GM23338 (cell line): ENCODE data around the gene EMID1. TPM values are rescaled to one million over a fixed set of nuclear protein-coding genes. Genes with fewer than 3 reads are reported as not detected.

Experiments used
- ATAC-seq: fragments of 200-7000 bp; cut with Tn5 transposase; 3 replicates; pipeline ENCODE4 v1.9.1; 2020
- DNase-seq: peaks from one replicate; pipeline ENCODE4 v3.0.0-alpha.2; 2015; ENCODE audit warnings: low spot score
- H2AFZ ChIP-seq: fragments of 200-600 bp; sonication (generic); 2 replicates; pipeline ENCODE4 v1.8.0; 2016; ENCODE audit warnings: antibody characterized with exemption, mild to moderate bottlenecking, moderate library complexity
- H3F3A ChIP-seq: fragments of 200-600 bp; sonication (generic); replicated peaks from 2 replicates; pipeline ENCODE4 v1.8.0; 2017; ENCODE audit warnings: antibody characterized with exemption, mixed run types, low read depth
- H3K27ac ChIP-seq: fragments of 200-600 bp; sonication (generic); 2 replicates; pipeline ENCODE4 v1.6.1; 2016; ENCODE audit warnings: low read depth
- H3K27me3 ChIP-seq: fragments of 200-600 bp; sonication (generic); 2 replicates; pipeline ENCODE4 v1.8.0; 2016; ENCODE audit warnings: mild to moderate bottlenecking, mixed run types, moderate library complexity; ENCODE audit not compliant: insufficient read depth
- H3K36me3 ChIP-seq: fragments of 200-600 bp; sonication (generic); 2 replicates; pipeline ENCODE4 v1.8.0; 2016; ENCODE audit warnings: mild to moderate bottlenecking; ENCODE audit not compliant: insufficient read depth
- H3K4me1 ChIP-seq: fragments of 200-600 bp; sonication (generic); 2 replicates; pipeline ENCODE4 v1.8.0; 2016; ENCODE audit warnings: mild to moderate bottlenecking, moderate library complexity; ENCODE audit not compliant: insufficient read depth
- H3K4me2 ChIP-seq: fragments of 200-600 bp; sonication (generic); 2 replicates; pipeline ENCODE4 v1.7.1; 2017; ENCODE audit warnings: mixed run types
- H3K4me3 ChIP-seq: fragments of 200-600 bp; sonication (generic); 2 replicates; pipeline ENCODE4 v1.6.1; 2016; ENCODE audit warnings: mixed run types
- H3K79me2 ChIP-seq: fragments of 200-600 bp; sonication (generic); replicated peaks from 2 replicates; pipeline ENCODE4 v1.8.0; 2017; ENCODE audit warnings: mild to moderate bottlenecking; ENCODE audit not compliant: insufficient read depth
- H3K9me2 ChIP-seq: fragments of 200-600 bp; sonication (generic); 2 replicates; pipeline ENCODE4 v1.8.0; 2017; ENCODE audit not compliant: insufficient read depth
- H4K20me1 ChIP-seq: fragments of 200-600 bp; sonication (generic); replicated peaks from 2 replicates; pipeline ENCODE4 v1.8.0; 2017; ENCODE audit warnings: mild to moderate bottlenecking; ENCODE audit not compliant: insufficient read depth
- H3K27ac Mint-ChIP-seq: 2 replicates; pipeline ENCODE4 v1.8.0; 2020; ENCODE audit warnings: inconsistent platforms, mild to moderate bottlenecking, moderate library complexity, mixed read lengths
- H3K27me3 Mint-ChIP-seq: 3 replicates; pipeline ENCODE4 v1.8.0; 2022; ENCODE audit warnings: low read depth, mild to moderate bottlenecking, moderate library complexity, mixed read lengths, inconsistent platforms; ENCODE audit not compliant: insufficient read depth, poor library complexity
- H3K36me3 Mint-ChIP-seq: 3 replicates; pipeline ENCODE4 v1.8.0; 2021; ENCODE audit warnings: low read depth, mild to moderate bottlenecking, inconsistent platforms, moderate library complexity, mixed read lengths
- H3K4me1 Mint-ChIP-seq: 3 replicates; pipeline ENCODE4 v1.8.0; 2020; ENCODE audit warnings: mild to moderate bottlenecking, inconsistent platforms, mixed read lengths
- H3K4me3 Mint-ChIP-seq: 3 replicates; pipeline ENCODE4 v1.8.0; 2021; ENCODE audit warnings: moderate library complexity, mild to moderate bottlenecking, inconsistent platforms, mixed read lengths
- H3K9me3 Mint-ChIP-seq: 3 replicates; pipeline ENCODE4 v1.8.0; 2020; ENCODE audit warnings: moderate library complexity, mild to moderate bottlenecking, inconsistent platforms, mixed read lengths
- CREB1 ChIP-seq: fragments of 250-450 bp; sonication (Bioruptor Pico); IDR thresholded peaks from 2 replicates; pipeline ENCODE4 v1.5.0; 2020; ENCODE audit warnings: low read depth, mild to moderate bottlenecking, moderate library complexity
- CTCF ChIP-seq, 2 experiments: fragments of 200-600 bp in 1 of 2; sonication (generic) in 1 of 2; conservative IDR thresholded peaks; 2 replicates each; pipeline versions ENCODE4 v1.5.1 to v1.6.1; 2016 to 2017; ENCODE audit warnings: antibody characterized with exemption in 2 of 2, low read depth in 2 of 2, mild to moderate bottlenecking in 2 of 2, moderate library complexity in 1 of 2
- EZH2 ChIP-seq: fragments of 200-600 bp; sonication (generic); IDR thresholded peaks from one replicate; pipeline ENCODE4 v1.8.0; 2017; ENCODE audit warnings: antibody characterized with exemption, mild to moderate bottlenecking, low read depth; ENCODE audit not compliant: unreplicated experiment
- EZH2phosphoT487 ChIP-seq: fragments of 200-600 bp; sonication (generic); IDR thresholded peaks from one replicate; pipeline ENCODE4 v1.8.1; 2018; ENCODE audit warnings: antibody characterized with exemption; ENCODE audit not compliant: unreplicated experiment
- NANOG ChIP-seq: IDR thresholded peaks from 2 replicates; pipeline ENCODE4 v1.6.1; 2016; ENCODE audit warnings: antibody characterized with exemption, borderline replicate concordance
- POLR2AphosphoS5 ChIP-seq: IDR thresholded peaks from 2 replicates; pipeline ENCODE4 v1.6.1; 2016; ENCODE audit warnings: antibody characterized with exemption, low read depth
- REST ChIP-seq: IDR thresholded peaks from one replicate; pipeline ENCODE4 v1.6.1; 2018; ENCODE audit warnings: antibody characterized with exemption; ENCODE audit not compliant: unreplicated experiment
- ZNF114 ChIP-seq: fragments of 250-450 bp; sonication (Bioruptor Pico); IDR thresholded peaks from 2 replicates; pipeline ENCODE4 v1.5.0; 2020; ENCODE audit warnings: mild to moderate bottlenecking, moderate library complexity
- ZNF331 ChIP-seq: fragments of 250-450 bp; sonication (Bioruptor Pico); IDR thresholded peaks from 2 replicates; pipeline ENCODE4 v1.5.0; 2020; ENCODE audit warnings: low read depth, mild to moderate bottlenecking, moderate library complexity
- polyA plus RNA-seq: library from polyadenylated mRNA; unstranded; fragments of >200 nt; fragmentation: Nextera tagmentation; extraction: Ambion mirVana; gene quantifications from 2 replicates; pipeline ENCODE4 v1.2.1, GENCODE V29; 2016
- total RNA-seq: library from RNA; depleted of rRNA; stranded (reverse); fragments of >200 nt; shearing (Covaris generic); gene quantifications from 2 replicates; pipeline ENCODE4 v1.2.3, GENCODE V29; 2014

The EMID1 gene
- total and polyA plus RNA-seq, 2 experiments from 2014 or later, result 3.0 to 13.4 TPM

- TF ChIP-seq POLR2AphosphoS5, result no peak
- TF ChIP-seq ZNF331 (CRISPR knock-in tag), result no peak
- no peak for TF ChIP-seq CREB1 (CRISPR knock-in tag)
- no peak for TF ChIP-seq ZNF114
- no peak for TF ChIP-seq EZH2phosphoT487
- no peak for TF ChIP-seq REST
- no peak for TF ChIP-seq NANOG
These were observed 3.9 kb upstream of the EMID1 start (continued) for GRCh38 chr22:29201782-29202181.

- H3F3A ChIP-seq, result 0 out of 2 replicates have a peak, but pooled peaks cover 17% of the 10 kb centered on the region
- peak; percentile 55 for ATAC-seq
- no peaks in the 10 kb centered on the region for H3K79me2 ChIP-seq
- no peaks in the 10 kb centered on the region; the same call in 2 of the 3 replicates for H3K36me3 Mint-ChIP-seq
- H3K4me2 ChIP-seq, result peak overlapping the region; percentile 51; the same call in 1 of the 2 replicates
- peaks cover 24% of the 10 kb centered on the region for H3K27me3 Mint-ChIP-seq
- H3K36me3 ChIP-seq, result no peaks in the 10 kb centered on the region
- H3K4me1 Mint-ChIP-seq, result peaks cover 22% of the 10 kb centered on the region
- H4K20me1 ChIP-seq, result no peaks in the 10 kb centered on the region
- TF ChIP-seq CTCF (conservative IDR thresholded peaks at IDR 0.05; ENCODE audit: low read depth in 2 of 2) (peak; percentile 62 to 84), EZH2 (no peak)
- H3K27me3 ChIP-seq, result peaks cover 7% of the 10 kb centered on the region; the same call in 1 of the 2 replicates
- H2AFZ ChIP-seq, result peak overlapping the region; percentile 83; the same call in 1 of the 2 replicates
- no peak overlapping the region; the same call in 1 of the 2 replicates for H3K27ac Mint-ChIP-seq
- peak; percentile 68 for DNase-seq
- no peak overlapping the region for H3K4me3 ChIP-seq
- H3K27ac ChIP-seq, result no peak overlapping the region; the same call in 1 of the 2 replicates
- H3K4me1 ChIP-seq, result peaks cover 14% of the 10 kb centered on the region; the same call in 1 of the 2 replicates
- no peaks in the 10 kb centered on the region; the same call in 2 of the 3 replicates for H3K9me3 Mint-ChIP-seq
- no peaks in the 10 kb centered on the region for H3K9me2 ChIP-seq
- H3K4me3 Mint-ChIP-seq, result peak overlapping the region; percentile 45; the same call in 1 of the 3 replicates
These were observed 3.2 kb upstream of the EMID1 start for GRCh38 chr22:29202212-29203192.
